OCI-LY1 (cell line): ENCODE measurements around the gene DCAF5.

Experiments
- H2AFZ ChIP-seq: fragments of 200-600 bp; sonication (generic), shearing (Covaris generic); 2 replicates; pipeline ENCODE4 v1.6.0; 2014; ENCODE audit warnings: antibody characterized with exemption, mild to moderate bottlenecking, low read length
- H3F3A ChIP-seq: fragments of 200-600 bp; sonication (generic), shearing (Covaris generic); 2 replicates; pipeline ENCODE4 v1.6.0; 2014; ENCODE audit warnings: mild to moderate bottlenecking, antibody characterized with exemption, low read length, moderate library complexity; ENCODE audit not compliant: insufficient read depth
- H3K27ac ChIP-seq: fragments of 200-600 bp; sonication (generic); 2 replicates; pipeline ENCODE4 v1.5.1; 2014; ENCODE audit warnings: low read length, mixed run types, mild to moderate bottlenecking, low read depth; ENCODE audit not compliant: poor library complexity, severe bottlenecking
- H3K27me3 ChIP-seq: fragments of 200-600 bp; sonication (generic); 2 replicates; pipeline ENCODE4 v1.6.0; 2014; ENCODE audit warnings: antibody characterized with exemption, mild to moderate bottlenecking, low read length, moderate library complexity; ENCODE audit not compliant: insufficient read depth
- H3K36me3 ChIP-seq: fragments of 200-600 bp; sonication (generic); 2 replicates; pipeline ENCODE4 v1.6.1; 2014; ENCODE audit warnings: mild to moderate bottlenecking, antibody characterized with exemption, low read length, moderate library complexity, mixed read lengths; ENCODE audit not compliant: insufficient read depth
- H3K4me1 ChIP-seq: fragments of 200-600 bp; sonication (generic); 2 replicates; pipeline ENCODE4 v1.5.1; 2014; ENCODE audit warnings: mild to moderate bottlenecking, low read length, moderate library complexity; ENCODE audit not compliant: insufficient read depth, severe bottlenecking
- H3K4me2 ChIP-seq: fragments of 200-600 bp; sonication (generic), shearing (Covaris generic); 2 replicates; pipeline ENCODE4 v1.6.1; 2014; ENCODE audit warnings: low read length
- H3K4me3 ChIP-seq: fragments of 200-600 bp; sonication (generic); 2 replicates; pipeline ENCODE4 v1.5.1; 2014; ENCODE audit warnings: low read length, low read depth, mild to moderate bottlenecking, mixed read lengths; ENCODE audit not compliant: poor library complexity, severe bottlenecking
- H3K79me2 ChIP-seq: fragments of 200-600 bp; shearing (Covaris generic); 2 replicates; pipeline ENCODE4 v1.6.1; 2016; ENCODE audit warnings: mixed run types, low read length, mixed read lengths; ENCODE audit not compliant: insufficient read depth
- H3K9ac ChIP-seq: fragments of 200-600 bp; sonication (generic), shearing (Covaris generic); 2 replicates; pipeline ENCODE4 v1.6.1; 2014; ENCODE audit warnings: mild to moderate bottlenecking, low read length, mixed read lengths
- H3K9me2 ChIP-seq: fragments of 200-600 bp; sonication (generic), shearing (Covaris generic); 2 replicates; pipeline ENCODE4 v1.6.1; 2014; ENCODE audit warnings: low read depth, mild to moderate bottlenecking, low read length, mixed read lengths
- H3K9me3 ChIP-seq: fragments of 200-600 bp; shearing (Covaris generic); 2 replicates; pipeline ENCODE4 v1.6.1; 2014; ENCODE audit warnings: low read length, mixed read lengths
- H4K20me1 ChIP-seq: fragments of 200-600 bp; sonication (generic), shearing (Covaris generic); 2 replicates; pipeline ENCODE4 v1.6.0; 2016; ENCODE audit warnings: mild to moderate bottlenecking, low read length; ENCODE audit not compliant: insufficient read depth
- CTCF ChIP-seq: fragments of 200-600 bp; sonication (generic), shearing (Covaris generic); IDR thresholded peaks from 2 replicates; pipeline ENCODE4 v1.5.1; 2017; ENCODE audit warnings: mild to moderate bottlenecking, antibody characterized with exemption, low read length, moderate library complexity, mixed read lengths
- EZH2 ChIP-seq: fragments of 200-600 bp; sonication (generic), shearing (Covaris generic); IDR thresholded peaks from 2 replicates; pipeline ENCODE4 v1.8.0; 2017; ENCODE audit warnings: borderline replicate concordance, mixed run types, mild to moderate bottlenecking, antibody characterized with exemption, low read length, moderate library complexity, mixed read lengths

DCAF5 gene

GRCh38 chr14:69073915-69074314, 79.0 kb downstream of the DCAF5 start:
- Histone ChIP-seq H3K4me3 (no peak overlapping the region), H3F3A (no peaks in the 10 kb centered on the region), H3K27me3 (no peaks in the 10 kb centered on the region), H3K4me2 (no peak overlapping the region), H3K4me1 (no peaks in the 10 kb centered on the region), H3K9ac (no peak overlapping the region), H3K27ac (no peak overlapping the region), H4K20me1 (no peaks in the 10 kb centered on the region), H3K79me2 (no peaks in the 10 kb centered on the region), H3K9me2 (no peaks in the 10 kb centered on the region), H3K9me3 (no peaks in the 10 kb centered on the region), H2AFZ (no peak overlapping the region), H3K36me3 (peaks cover 30% of the 10 kb centered on the region; the same call in 1 of the 2 replicates)
- TF ChIP-seq EZH2 = no peak
- TF ChIP-seq CTCF = no peak

- Histone ChIP-seq H3K79me2 (no peaks in the 10 kb centered on the region), H3K27ac (no peak overlapping the region), H4K20me1 (no peaks in the 10 kb centered on the region), H3K4me3 (no peak overlapping the region), H3K4me2 (no peak overlapping the region), H3F3A (no peaks in the 10 kb centered on the region), H3K9ac (no peak overlapping the region), H3K4me1 (no peaks in the 10 kb centered on the region), H3K27me3 (no peaks in the 10 kb centered on the region), H3K36me3 (peaks cover 33% of the 10 kb centered on the region; the same call in 1 of the 2 replicates), H2AFZ (no peak overlapping the region), H3K9me2 (no peaks in the 10 kb centered on the region), H3K9me3 (no peaks in the 10 kb centered on the region)
- no peak for TF ChIP-seq EZH2
- TF ChIP-seq CTCF = no peak
Observed at GRCh38 chr14:69073429-69073828, 79.5 kb downstream of the DCAF5 start.

DNA sequence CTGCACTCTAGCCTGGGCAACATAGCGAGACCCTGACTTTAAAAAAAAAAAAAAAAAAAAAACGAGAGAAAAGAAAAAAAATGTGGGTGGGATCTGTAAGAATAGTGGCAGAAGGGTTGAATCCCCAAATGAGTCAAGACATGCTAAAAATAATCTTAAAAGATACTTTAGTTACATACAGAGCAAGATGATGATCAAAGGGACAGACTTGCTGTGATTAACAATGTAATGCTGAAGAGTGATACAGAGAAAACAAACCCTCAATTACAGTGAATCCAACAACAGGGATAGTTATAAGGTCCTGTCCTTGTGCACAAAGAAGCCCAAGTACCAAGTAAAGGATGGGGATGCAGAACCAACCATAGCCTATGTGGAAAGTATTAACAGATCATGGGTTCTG, 80.3 kb downstream of the DCAF5 start:
- Histone ChIP-seq H4K20me1 (no peaks in the 10 kb centered on the region), H3K36me3 (peaks cover 33% of the 10 kb centered on the region; the same call in 1 of the 2 replicates), H3K27ac (no peak overlapping the region), H3K4me1 (no peaks in the 10 kb centered on the region), H3K79me2 (no peaks in the 10 kb centered on the region), H3K27me3 (no peaks in the 10 kb centered on the region), H2AFZ (no peak overlapping the region), H3K9me2 (no peaks in the 10 kb centered on the region), H3K4me3 (no peak overlapping the region), H3K4me2 (no peak overlapping the region), H3F3A (no peaks in the 10 kb centered on the region), H3K9me3 (no peaks in the 10 kb centered on the region), H3K9ac (no peak overlapping the region)
- TF ChIP-seq EZH2 = no peak
- TF ChIP-seq CTCF = no peak
